ENCODE measurements around the gene RFXAP. TPM values are rescaled to one million over a fixed set of nuclear protein-coding genes. Genes with fewer than 3 reads are reported as not detected.

RFXAP gene
- polyA plus RNA-seq, 1 donor (not counting 4 experiments of a cell fraction or from before 2014, with no cell fraction given) = 2.8 TPM

DNA sequence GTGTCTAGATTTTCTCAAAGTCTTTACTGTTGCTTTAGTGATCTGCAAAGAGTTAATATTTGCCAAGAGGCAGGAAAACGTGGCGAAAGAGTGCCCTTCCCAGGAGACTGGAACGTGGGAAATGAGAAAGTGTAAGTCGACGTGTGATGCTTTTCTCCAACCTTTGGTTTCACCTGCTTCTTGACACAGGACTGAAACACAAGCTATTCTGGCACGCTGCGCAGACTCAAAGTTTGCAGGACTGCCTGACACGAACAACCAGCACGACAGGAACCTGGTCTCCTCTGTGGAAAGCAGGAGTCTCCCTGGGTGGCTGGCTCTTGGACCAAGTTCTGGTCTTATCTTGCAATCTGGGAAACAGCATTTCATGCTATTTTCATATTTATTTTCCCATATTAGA, 28.6 kb downstream of the RFXAP start:
- no peak overlapping the region for H3K9ac ChIP-seq (ENCODE audit: control insufficient read depth, extremely low read depth, insufficient read depth, low read length)
- no peak for TF ChIP-seq EZH2 (IDR thresholded peaks at IDR 0.05; ENCODE audit: low read length)
- TF ChIP-seq, protein P1, sequence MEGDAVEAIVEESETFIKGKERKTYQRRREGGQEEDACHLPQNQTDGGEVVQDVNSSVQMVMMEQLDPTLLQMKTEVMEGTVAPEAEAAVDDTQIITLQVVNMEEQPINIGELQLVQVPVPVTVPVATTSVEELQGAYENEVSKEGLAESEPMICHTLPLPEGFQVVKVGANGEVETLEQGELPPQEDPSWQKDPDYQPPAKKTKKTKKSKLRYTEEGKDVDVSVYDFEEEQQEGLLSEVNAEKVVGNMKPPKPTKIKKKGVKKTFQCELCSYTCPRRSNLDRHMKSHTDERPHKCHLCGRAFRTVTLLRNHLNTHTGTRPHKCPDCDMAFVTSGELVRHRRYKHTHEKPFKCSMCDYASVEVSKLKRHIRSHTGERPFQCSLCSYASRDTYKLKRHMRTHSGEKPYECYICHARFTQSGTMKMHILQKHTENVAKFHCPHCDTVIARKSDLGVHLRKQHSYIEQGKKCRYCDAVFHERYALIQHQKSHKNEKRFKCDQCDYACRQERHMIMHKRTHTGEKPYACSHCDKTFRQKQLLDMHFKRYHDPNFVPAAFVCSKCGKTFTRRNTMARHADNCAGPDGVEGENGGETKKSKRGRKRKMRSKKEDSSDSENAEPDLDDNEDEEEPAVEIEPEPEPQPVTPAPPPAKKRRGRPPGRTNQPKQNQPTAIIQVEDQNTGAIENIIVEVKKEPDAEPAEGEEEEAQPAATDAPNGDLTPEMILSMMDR (optimal IDR thresholded peaks at IDR 0.05 in 1 of 3, IDR thresholded peaks at IDR 0.05 in 1 of 3, conservative IDR thresholded peaks at IDR 0.05 in 1 of 3; ENCODE audit: extremely low read depth in 1 of 3, insufficient read depth in 2 of 3, low read length in 3 of 3) = no peak
- no peaks in the 10 kb centered on the region for H3K4me1 ChIP-seq (ENCODE audit: control insufficient read depth, extremely low read depth, insufficient read depth, low read length)
- no peaks in the 10 kb centered on the region for H4K20me1 ChIP-seq (ENCODE audit: control insufficient read depth, extremely low read depth, insufficient read depth, low read length)
- no peak overlapping the region for H3K27ac ChIP-seq (ENCODE audit: control insufficient read depth, insufficient read depth, low read length)
- no peak for FAIRE-seq
- DNase-seq (ENCODE audit: low read depth, low spot score) = no peak
- no peak overlapping the region for H2AFZ ChIP-seq (ENCODE audit: control insufficient read depth, low read length)
- H3K9me3 ChIP-seq (ENCODE audit: control insufficient read depth, low read depth, low read length) = no peaks in the 10 kb centered on the region
- no peak overlapping the region for H3K4me3 ChIP-seq (ENCODE audit: control insufficient read depth in 2 of 3, extremely low read depth in 1 of 3, insufficient read depth in 2 of 3, low read depth in 1 of 3, low read length in 3 of 3)
- H3K79me2 ChIP-seq (ENCODE audit: control insufficient read depth, insufficient read depth, low read length) = no peaks in the 10 kb centered on the region
- no peaks in the 10 kb centered on the region for H3K27me3 ChIP-seq (ENCODE audit: control insufficient read depth, extremely low read depth, insufficient read depth, low read length)
- dilution Hi-C loops (cut with MboI; ENCODE audit: extremely low pct_ligation_motif_present, low sequenced_read_pairs) = no loop called here
- H3K4me2 ChIP-seq (ENCODE audit: control insufficient read depth, extremely low read depth, insufficient read depth, low read depth, low read length) = no peak overlapping the region
- H3K36me3 ChIP-seq (ENCODE audit: control insufficient read depth in 2 of 2, extremely low read depth in 1 of 2, insufficient read depth in 2 of 2, low read length in 2 of 2) = no peaks in the 10 kb centered on the region
- no peaks in the 10 kb centered on the region for H3K9me1 ChIP-seq (ENCODE audit: control insufficient read depth, extremely low read depth, insufficient read depth, low read length)

DNA sequence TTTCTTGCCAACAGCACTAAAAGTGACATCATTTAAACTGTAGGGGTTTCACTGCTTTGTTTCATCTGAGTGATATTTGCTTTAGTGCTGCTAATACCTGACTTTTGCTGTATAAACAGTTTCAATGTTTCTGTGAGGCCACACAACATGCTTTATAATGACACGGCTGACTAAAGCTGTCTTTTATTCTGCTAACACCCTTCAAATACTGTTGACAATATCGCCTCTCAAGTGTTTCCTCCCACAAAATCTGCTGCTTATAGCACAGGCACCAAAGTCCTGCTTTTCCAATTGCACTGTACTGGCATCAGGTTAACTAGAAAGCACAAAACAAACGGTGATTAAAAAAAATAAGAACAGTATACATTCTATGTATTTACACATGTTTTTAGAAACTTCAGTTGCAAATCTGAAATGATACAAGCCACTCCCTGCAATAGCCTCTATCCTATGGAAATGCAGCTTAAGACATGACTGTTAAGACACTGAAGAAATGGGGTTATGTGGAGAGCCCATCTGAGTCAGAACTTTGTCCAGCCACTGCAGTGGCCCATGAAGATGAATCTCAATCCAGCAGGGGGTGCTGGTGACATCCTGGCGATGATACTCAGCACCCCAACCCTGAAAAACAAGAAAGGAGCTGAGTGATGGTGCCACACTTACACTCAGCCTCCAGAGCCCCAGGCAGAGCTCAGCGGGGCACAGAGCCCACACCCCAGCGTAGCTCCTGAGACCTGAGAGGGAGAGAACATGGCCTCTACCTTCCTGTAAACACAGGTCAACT, 29.4 kb downstream of the RFXAP start:
- H2AFZ ChIP-seq (ENCODE audit: control insufficient read depth, low read length) = no peak overlapping the region
- H3K79me2 ChIP-seq (ENCODE audit: control insufficient read depth, insufficient read depth, low read length) = no peaks in the 10 kb centered on the region
- H4K20me1 ChIP-seq (ENCODE audit: control insufficient read depth, extremely low read depth, insufficient read depth, low read length) = no peaks in the 10 kb centered on the region
- H3K4me1 ChIP-seq (ENCODE audit: control insufficient read depth, extremely low read depth, insufficient read depth, low read length) = no peaks in the 10 kb centered on the region
- H3K9me1 ChIP-seq (ENCODE audit: control insufficient read depth, extremely low read depth, insufficient read depth, low read length) = no peaks in the 10 kb centered on the region
- H3K4me3 ChIP-seq (ENCODE audit: control insufficient read depth in 2 of 3, extremely low read depth in 1 of 3, insufficient read depth in 2 of 3, low read depth in 1 of 3, low read length in 3 of 3) = no peak overlapping the region
- no peaks in the 10 kb centered on the region for H3K36me3 ChIP-seq (ENCODE audit: control insufficient read depth in 2 of 2, extremely low read depth in 1 of 2, insufficient read depth in 2 of 2, low read length in 2 of 2)
- no peak for DNase-seq (ENCODE audit: low read depth, low spot score)
- no peak for FAIRE-seq
- no peaks in the 10 kb centered on the region for H3K27me3 ChIP-seq (ENCODE audit: control insufficient read depth, extremely low read depth, insufficient read depth, low read length)
- no peak overlapping the region for H3K9ac ChIP-seq (ENCODE audit: control insufficient read depth, extremely low read depth, insufficient read depth, low read length)
- H3K4me2 ChIP-seq (ENCODE audit: control insufficient read depth, extremely low read depth, insufficient read depth, low read depth, low read length) = no peak overlapping the region
- TF ChIP-seq EZH2 (IDR thresholded peaks at IDR 0.05; ENCODE audit: low read length) = no peak
- TF ChIP-seq, protein P1 (optimal IDR thresholded peaks at IDR 0.05 in 1 of 3, IDR thresholded peaks at IDR 0.05 in 1 of 3, conservative IDR thresholded peaks at IDR 0.05 in 1 of 3; ENCODE audit: extremely low read depth in 1 of 3, insufficient read depth in 2 of 3, low read length in 3 of 3) = peak in 2 of 3 experiments; percentile 40 to 48
- dilution Hi-C loops (cut with MboI; ENCODE audit: extremely low pct_ligation_motif_present, low sequenced_read_pairs) = no loop called here
- H3K27ac ChIP-seq (ENCODE audit: control insufficient read depth, insufficient read depth, low read length) = no peak overlapping the region
- H3K9me3 ChIP-seq (ENCODE audit: control insufficient read depth, low read depth, low read length) = no peaks in the 10 kb centered on the region

Data from keratinocyte (primary cell).